ENCODE measurements around the gene IGFBPL1. TPM values are rescaled to one million over a fixed set of nuclear protein-coding genes. Genes with fewer than 3 reads are reported as not detected.

The IGFBPL1 gene
- total RNA-seq, 2 experiments from 2014 or later, result not detected

DNA sequence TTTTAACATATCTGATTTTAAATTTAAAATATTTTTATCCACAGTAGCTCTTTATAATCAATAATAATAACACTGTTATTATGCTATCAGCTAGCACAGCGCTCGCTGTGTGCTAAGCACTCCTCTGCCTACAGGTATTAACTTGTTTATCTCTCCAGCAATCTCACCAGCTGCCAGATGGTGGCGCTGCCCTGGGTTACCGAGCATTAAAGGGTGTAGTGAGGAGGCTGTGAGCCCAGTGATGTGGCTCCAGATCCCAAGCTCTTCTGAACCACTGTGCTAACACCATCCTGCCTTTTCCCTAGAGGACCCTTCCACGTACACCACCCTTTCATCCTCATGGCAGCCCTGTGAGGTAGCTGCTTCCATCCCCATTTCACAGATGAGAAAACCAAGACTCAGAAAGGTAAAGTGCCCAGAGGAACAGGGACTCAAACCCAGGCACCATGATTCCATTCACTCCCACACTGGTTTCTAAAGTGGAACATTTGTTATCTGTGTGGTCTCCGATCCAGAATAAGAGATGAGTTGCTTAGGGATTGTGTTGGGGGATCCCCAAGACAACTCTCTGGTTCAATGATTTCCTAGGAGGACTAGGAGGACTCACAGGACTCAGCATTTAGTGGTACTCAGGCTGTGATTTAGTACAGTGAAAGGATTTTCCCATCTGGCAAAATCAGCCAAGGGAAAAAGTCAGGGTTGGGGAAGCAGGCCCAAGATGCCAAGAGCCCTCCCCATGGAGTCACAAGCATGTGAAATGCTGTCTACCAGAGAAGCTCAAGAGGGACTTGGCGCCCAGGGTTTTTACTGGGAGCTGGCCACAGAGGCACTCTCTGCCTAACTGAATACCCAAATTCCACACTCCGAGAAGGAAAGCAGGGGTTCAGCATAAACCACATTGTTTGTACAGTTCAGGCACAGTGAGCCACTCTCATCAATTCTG is 7.0 kb downstream of the IGFBPL1 start:
- no peaks in the 10 kb centered on the region for H3K36me3 ChIP-seq (ENCODE audit: insufficient read depth, low read length)
- no TSS peak for BruUV-seq (replicated peaks)
- CTCF ChIA-PET (ENCODE audit: unreplicated experiment), result no interaction called here
- peak; percentile 24 for DNase-seq (ENCODE audit: low spot score)
- no peak overlapping the region for H3K4me3 ChIP-seq (ENCODE audit: low read depth, low read length, poor library complexity, severe bottlenecking)
- POLR2A ChIA-PET, result interaction anchor here (0.7 to 1.0 kb wide), 4 partner anchors 28 to 397 kb away, joined by 3 to 6 read pairs (median 4); no protein-coding TSS in a partner anchor
- no peaks in the 10 kb centered on the region for H3K79me2 ChIP-seq (ENCODE audit: insufficient read depth, low read depth, low read length)
- intact Hi-C loops (cut with micrococcal nuclease; ENCODE audit: unreplicated experiment), result no loop called here
- no peaks in the 10 kb centered on the region for H3K9me3 ChIP-seq (ENCODE audit: low read length)
- no peaks in the 10 kb centered on the region for H3K4me1 ChIP-seq (ENCODE audit: insufficient read depth, low read length, poor library complexity, severe bottlenecking)
- no peak overlapping the region for H3K27ac ChIP-seq (ENCODE audit: low read depth, low read length, poor library complexity, severe bottlenecking)
- no peaks in the 10 kb centered on the region for H4K20me1 ChIP-seq (ENCODE audit: insufficient read depth, low read length)
- no peak for TF ChIP-seq EZH2phosphoT487 (IDR thresholded peaks at IDR 0.05; ENCODE audit: borderline replicate concordance, low read depth, low read length)
- TF ChIP-seq, protein P1, sequence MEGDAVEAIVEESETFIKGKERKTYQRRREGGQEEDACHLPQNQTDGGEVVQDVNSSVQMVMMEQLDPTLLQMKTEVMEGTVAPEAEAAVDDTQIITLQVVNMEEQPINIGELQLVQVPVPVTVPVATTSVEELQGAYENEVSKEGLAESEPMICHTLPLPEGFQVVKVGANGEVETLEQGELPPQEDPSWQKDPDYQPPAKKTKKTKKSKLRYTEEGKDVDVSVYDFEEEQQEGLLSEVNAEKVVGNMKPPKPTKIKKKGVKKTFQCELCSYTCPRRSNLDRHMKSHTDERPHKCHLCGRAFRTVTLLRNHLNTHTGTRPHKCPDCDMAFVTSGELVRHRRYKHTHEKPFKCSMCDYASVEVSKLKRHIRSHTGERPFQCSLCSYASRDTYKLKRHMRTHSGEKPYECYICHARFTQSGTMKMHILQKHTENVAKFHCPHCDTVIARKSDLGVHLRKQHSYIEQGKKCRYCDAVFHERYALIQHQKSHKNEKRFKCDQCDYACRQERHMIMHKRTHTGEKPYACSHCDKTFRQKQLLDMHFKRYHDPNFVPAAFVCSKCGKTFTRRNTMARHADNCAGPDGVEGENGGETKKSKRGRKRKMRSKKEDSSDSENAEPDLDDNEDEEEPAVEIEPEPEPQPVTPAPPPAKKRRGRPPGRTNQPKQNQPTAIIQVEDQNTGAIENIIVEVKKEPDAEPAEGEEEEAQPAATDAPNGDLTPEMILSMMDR (conservative IDR thresholded peaks at IDR 0.05; ENCODE audit: low read length), result peak; percentile 77
- H3K4me2 ChIP-seq (ENCODE audit: low read length), result no peak overlapping the region
- H2AFZ ChIP-seq (ENCODE audit: low read length), result no peak overlapping the region
- no peaks in the 10 kb centered on the region for H3K9me2 ChIP-seq (ENCODE audit: insufficient read depth, low read length)

DNA sequence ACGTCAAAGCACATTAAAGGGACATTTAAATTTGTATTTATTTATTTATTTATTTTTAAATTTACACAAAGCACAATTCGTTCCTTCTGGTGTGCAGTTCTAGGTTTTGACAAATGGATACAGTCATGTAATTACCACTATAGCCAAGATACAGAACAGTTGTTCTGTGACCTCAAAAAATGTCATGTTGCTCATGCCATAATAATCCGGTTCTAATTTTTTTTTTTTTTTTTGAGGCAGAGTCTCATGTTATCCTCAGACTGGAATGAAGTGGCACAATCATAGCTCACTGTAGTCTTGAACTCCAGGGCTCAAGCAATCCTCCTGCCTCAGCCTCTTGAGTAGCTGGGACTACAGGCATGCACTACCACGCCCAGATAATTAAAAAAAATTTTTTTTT is 7.8 kb downstream of the IGFBPL1 start:
- no peaks in the 10 kb centered on the region for H3K4me1 ChIP-seq (ENCODE audit: insufficient read depth, low read length, poor library complexity, severe bottlenecking)
- BruUV-seq (replicated peaks), result no TSS peak
- POLR2A ChIA-PET, result interaction anchor here (0.7 to 1.0 kb wide), 4 partner anchors 27 to 396 kb away, joined by 3 to 6 read pairs (median 4); no protein-coding TSS in a partner anchor

More for the DNA sequence above, 7.8 kb downstream of the IGFBPL1 start:
- H3K36me3 ChIP-seq (ENCODE audit: insufficient read depth, low read length), result no peaks in the 10 kb centered on the region
- H3K79me2 ChIP-seq (ENCODE audit: insufficient read depth, low read depth, low read length), result no peaks in the 10 kb centered on the region
- H4K20me1 ChIP-seq (ENCODE audit: insufficient read depth, low read length), result no peaks in the 10 kb centered on the region
- intact Hi-C loops (cut with micrococcal nuclease; ENCODE audit: unreplicated experiment), result no loop called here
- H3K9me2 ChIP-seq (ENCODE audit: insufficient read depth, low read length), result no peaks in the 10 kb centered on the region
- TF ChIP-seq, protein P1 (conservative IDR thresholded peaks at IDR 0.05; ENCODE audit: low read length), result no peak
- TF ChIP-seq EZH2phosphoT487 (IDR thresholded peaks at IDR 0.05; ENCODE audit: borderline replicate concordance, low read depth, low read length), result no peak
- H3K4me2 ChIP-seq (ENCODE audit: low read length), result no peak overlapping the region
- no peak for DNase-seq (ENCODE audit: low spot score)
- CTCF ChIA-PET (ENCODE audit: unreplicated experiment), result no interaction called here
- H3K9me3 ChIP-seq (ENCODE audit: low read length), result no peaks in the 10 kb centered on the region
- no peak overlapping the region for H2AFZ ChIP-seq (ENCODE audit: low read length)
- H3K4me3 ChIP-seq (ENCODE audit: low read depth, low read length, poor library complexity, severe bottlenecking), result no peak overlapping the region
- H3K27ac ChIP-seq (ENCODE audit: low read depth, low read length, poor library complexity, severe bottlenecking), result no peak overlapping the region
